ENCODE data around the gene PIK3CB. TPM values are rescaled to one million over a fixed set of nuclear protein-coding genes. Genes with fewer than 3 reads are reported as not detected.
"Not testable (repeated sequence)": the region's sequence is repeated elsewhere in the genome, so short reads cannot be mapped to it uniquely, and the experiment has no call there.

Gene PIK3CB
- total RNA-seq, 2 experiments from 2014 or later = 13.5 to 14.4 TPM

- H3K27ac Mint-ChIP-seq; CTCF ChIA-PET; H3K9me3 Mint-ChIP-seq; POLR2A ChIA-PET; H3K27me3 Mint-ChIP-seq; H3K36me3 Mint-ChIP-seq (ENCODE audit: low read depth); H3K4me3 Mint-ChIP-seq; DNase-seq: not testable (repeated sequence)
- peaks cover 11% of the 10 kb centered on the region for H3K4me1 Mint-ChIP-seq
Observed at GRCh38 chr3:138838385-138838784, 3.7 kb upstream of the PIK3CB start.

DNA sequence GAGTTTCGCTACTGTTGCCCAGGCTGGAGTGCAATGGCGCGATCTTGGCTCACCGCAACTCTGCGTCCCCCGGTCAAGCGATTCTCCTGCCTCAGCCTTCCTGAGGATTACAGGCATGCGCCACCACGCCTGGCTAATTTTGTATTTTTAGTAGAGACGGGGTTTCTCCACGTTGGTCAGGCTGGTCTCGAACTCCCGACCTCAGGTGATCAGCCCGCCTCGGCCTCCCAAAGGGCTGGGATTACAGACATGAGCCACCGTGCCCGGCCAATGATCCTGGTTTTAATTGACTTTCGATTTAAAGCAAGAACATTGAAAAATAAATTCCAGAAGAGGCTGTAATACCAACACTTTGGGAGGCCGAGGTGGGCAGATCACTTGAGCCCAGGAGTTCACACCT is 1.1 kb upstream of the PIK3CB start:
- ChIA-PET POLR2A (interaction anchor here (0.9 to 1.4 kb wide), 2 partner anchors 40 to 55 kb away, joined by 3 to 4 read pairs; no protein-coding TSS in a partner anchor), CTCF (interaction anchor here (1.1 kb wide), 1 partner anchor 80 kb away, joined by 3 read pairs; no protein-coding TSS in a partner anchor)
- H3K4me3 Mint-ChIP-seq; H3K27me3 Mint-ChIP-seq; H3K27ac Mint-ChIP-seq; DNase-seq; H3K36me3 Mint-ChIP-seq (ENCODE audit: low read depth); H3K9me3 Mint-ChIP-seq: not testable (repeated sequence)
- H3K4me1 Mint-ChIP-seq = peaks cover 22% of the 10 kb centered on the region

GRCh38 chr3:138835397-138835757 is 649 bp upstream of the PIK3CB start:
- Mint-ChIP-seq H3K27ac (peak overlapping the region; percentile 80), H3K4me3 (peak overlapping the region; percentile 80), H3K27me3 (no peaks in the 10 kb centered on the region), H3K9me3 (no peaks in the 10 kb centered on the region), H3K4me1 (peaks cover 22% of the 10 kb centered on the region), H3K36me3 (ENCODE audit: low read depth) (peaks cover 8% of the 10 kb centered on the region)
- DNase-seq = no peak
- ChIA-PET POLR2A (interaction anchor here (0.9 to 1.4 kb wide), 2 partner anchors 41 to 54 kb away, joined by 3 to 4 read pairs; no protein-coding TSS in a partner anchor), CTCF (interaction anchor here (0.8 kb wide), 1 partner anchor 140 kb away, joined by 3 read pairs; no protein-coding TSS in a partner anchor)

GRCh38 chr3:138833899-138834595 is 681 bp downstream of the PIK3CB start:
- H3K36me3 Mint-ChIP-seq (ENCODE audit: low read depth) = peaks cover 16% of the 10 kb centered on the region
- CTCF ChIA-PET = interaction anchor here (1.1 kb wide), 1 partner anchor 19 kb away, joined by 3 read pairs; no protein-coding TSS in a partner anchor
- peak; percentile 19 for DNase-seq

DNA sequence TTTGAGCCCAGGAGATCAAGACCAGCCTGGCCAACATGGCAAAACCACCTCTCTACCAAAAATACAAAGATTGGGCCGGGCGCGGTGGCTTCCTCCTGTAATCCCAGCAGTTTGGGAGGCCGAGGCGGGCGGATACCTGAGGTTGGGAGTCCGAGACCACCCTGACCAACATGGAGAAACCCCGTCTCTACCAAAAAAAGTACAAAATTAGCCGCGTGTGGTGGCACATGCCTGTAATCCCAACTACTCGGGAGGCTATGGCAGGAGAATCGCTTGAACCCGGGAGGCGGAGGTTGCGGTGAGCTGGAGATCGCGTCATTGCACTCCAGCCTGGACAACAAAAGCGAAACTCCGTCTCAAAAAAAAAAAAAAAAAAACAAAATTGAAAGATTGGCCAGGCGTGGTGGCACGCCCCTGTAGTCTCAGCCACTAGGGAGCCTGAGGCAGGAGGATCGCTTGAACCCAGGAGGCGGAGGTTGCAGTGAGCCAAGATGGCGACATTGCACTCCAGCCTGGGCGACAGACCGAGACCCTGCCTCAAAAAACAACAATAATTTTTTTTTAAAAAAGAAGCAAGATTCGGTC is 2.2 kb downstream of the PIK3CB start:
- not testable (repeated sequence) for H3K27me3 Mint-ChIP-seq, H3K4me3 Mint-ChIP-seq

More at GRCh38 chr3:138833899-138834595, 681 bp downstream of the PIK3CB start:
- H3K27me3 Mint-ChIP-seq = no peaks in the 10 kb centered on the region
- peaks cover 22% of the 10 kb centered on the region for H3K4me1 Mint-ChIP-seq
- H3K27ac Mint-ChIP-seq = peak overlapping the region; percentile 73
- no peaks in the 10 kb centered on the region for H3K9me3 Mint-ChIP-seq
- H3K4me3 Mint-ChIP-seq = peak overlapping the region; percentile 80
- POLR2A ChIA-PET = interaction anchor here (0.7 to 1.4 kb wide), 6 partner anchors 9 to 659 kb away, joined by 3 to 4 read pairs (median 3); partner anchors contain the start of gene DBR1

DNA sequence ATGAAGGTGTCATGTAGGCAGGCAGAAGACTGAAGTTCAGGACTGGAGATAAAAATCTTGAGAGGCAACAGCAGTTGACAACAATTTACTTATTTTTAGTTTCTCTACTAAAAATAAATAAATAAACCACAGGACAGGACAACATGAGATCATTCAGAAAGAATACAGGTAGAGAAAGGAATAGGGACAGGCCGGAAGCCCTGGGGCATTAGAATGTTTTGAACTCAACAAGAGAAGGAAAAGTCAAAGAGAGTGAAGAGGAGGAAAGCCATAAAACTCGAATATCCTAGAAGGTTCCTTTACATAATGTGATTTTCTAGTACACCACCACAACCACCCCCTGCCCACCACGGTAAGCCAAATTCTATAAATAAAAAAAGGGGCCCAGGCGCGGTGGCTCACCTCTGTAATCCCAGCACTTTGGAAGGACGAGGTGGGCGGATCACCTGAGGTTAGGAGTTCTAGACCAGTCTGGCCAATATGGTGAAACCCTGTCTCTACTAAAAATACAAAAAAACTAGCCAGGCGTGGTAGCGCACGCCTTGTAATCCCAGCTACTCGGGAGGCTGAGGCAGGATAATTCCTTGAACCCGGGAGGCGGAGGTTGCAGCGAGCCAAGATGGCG is 4.7 kb downstream of the PIK3CB start:
- ChIA-PET CTCF (interaction anchor here (0.6 to 1.4 kb wide), 2 partner anchors 58 to 85 kb away, joined by 3 to 5 read pairs; no protein-coding TSS in a partner anchor), POLR2A (no interaction called here)
- Mint-ChIP-seq H3K4me3 (no peak overlapping the region), H3K4me1 (peaks cover 16% of the 10 kb centered on the region), H3K27ac (no peak overlapping the region), H3K36me3 (ENCODE audit: low read depth) (peaks cover 25% of the 10 kb centered on the region), H3K27me3 (no peaks in the 10 kb centered on the region), H3K9me3 (no peaks in the 10 kb centered on the region)
- no peak for DNase-seq

More for the DNA sequence above, 2.2 kb downstream of the PIK3CB start:
- H3K9me3 Mint-ChIP-seq, DNase-seq, H3K27ac Mint-ChIP-seq, POLR2A ChIA-PET: not testable (repeated sequence)
- Mint-ChIP-seq H3K4me1 (peaks cover 22% of the 10 kb centered on the region), H3K36me3 (ENCODE audit: low read depth) (peaks cover 16% of the 10 kb centered on the region)
- CTCF ChIA-PET = interaction anchor here (0.7 to 1.8 kb wide), 2 partner anchors 51 to 97 kb away, joined by 3 to 5 read pairs; no protein-coding TSS in a partner anchor

DNA sequence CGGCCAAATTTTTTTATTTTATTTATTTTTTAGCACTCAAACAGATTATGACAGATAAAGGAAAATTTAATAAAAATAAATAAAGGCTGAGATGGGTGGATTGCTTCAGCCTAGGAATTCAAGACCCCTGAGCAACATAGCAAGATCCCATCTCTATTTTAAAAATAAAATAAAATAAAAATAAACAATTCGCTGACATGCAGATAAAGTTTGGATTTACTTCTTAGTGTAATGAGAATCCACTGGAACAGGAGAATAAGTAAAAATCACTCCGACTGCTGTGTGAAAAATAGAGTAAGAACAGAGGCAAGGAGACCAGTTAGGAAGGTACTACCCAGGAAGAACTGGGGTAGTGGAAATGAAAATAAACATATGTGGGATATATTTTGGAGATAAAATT is 5.6 kb downstream of the PIK3CB start:
- no peak overlapping the region for H3K27ac Mint-ChIP-seq
- H3K4me1 Mint-ChIP-seq = peaks cover 15% of the 10 kb centered on the region
- DNase-seq = no peak
- H3K36me3 Mint-ChIP-seq (ENCODE audit: low read depth) = peaks cover 30% of the 10 kb centered on the region
- no peaks in the 10 kb centered on the region for H3K9me3 Mint-ChIP-seq
- H3K4me3 Mint-ChIP-seq = no peak overlapping the region
- no peaks in the 10 kb centered on the region for H3K27me3 Mint-ChIP-seq
- POLR2A ChIA-PET = no interaction called here
- CTCF ChIA-PET = interaction anchor here (1.4 kb wide), 1 partner anchor 86 kb away, joined by 3 read pairs; no protein-coding TSS in a partner anchor

GRCh38 chr3:138827222-138827621 is 7.5 kb downstream of the PIK3CB start:
- no peak for DNase-seq
- no peak overlapping the region for H3K27ac Mint-ChIP-seq
- ChIA-PET CTCF (no interaction called here), POLR2A (no interaction called here)
- H3K4me1 Mint-ChIP-seq = peaks cover 6% of the 10 kb centered on the region
- H3K4me3 Mint-ChIP-seq = no peak overlapping the region
- no peaks in the 10 kb centered on the region for H3K9me3 Mint-ChIP-seq
- peaks cover 27% of the 10 kb centered on the region for H3K36me3 Mint-ChIP-seq (ENCODE audit: low read depth)
- no peaks in the 10 kb centered on the region for H3K27me3 Mint-ChIP-seq

DNA sequence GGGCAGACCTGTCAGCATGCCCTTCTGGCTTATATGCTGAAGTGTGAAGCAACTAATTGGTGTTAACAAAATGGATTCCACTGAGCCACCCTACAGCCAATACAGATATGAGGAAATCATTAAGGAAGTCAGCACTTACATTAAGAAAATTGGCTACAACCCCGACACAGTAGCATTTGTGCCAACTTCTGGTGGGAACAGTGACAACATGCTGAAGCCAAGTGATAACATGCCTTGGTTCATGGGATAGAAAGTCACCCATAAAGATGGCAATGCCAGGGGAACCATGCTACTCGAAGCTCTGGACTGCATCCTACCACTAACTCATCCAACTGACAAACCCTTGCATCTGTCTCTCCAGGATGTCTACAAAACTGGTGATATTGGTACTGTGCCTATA is 9.4 kb downstream of the PIK3CB start:
- H3K4me3 Mint-ChIP-seq = no peak overlapping the region
- H3K27ac Mint-ChIP-seq = no peak overlapping the region
- no peaks in the 10 kb centered on the region for H3K9me3 Mint-ChIP-seq
- H3K27me3 Mint-ChIP-seq = no peaks in the 10 kb centered on the region
- ChIA-PET CTCF (interaction anchor here (1.2 kb wide), 1 partner anchor 90 kb away, joined by 4 read pairs; no protein-coding TSS in a partner anchor), POLR2A (interaction anchor here (1.3 kb wide), 1 partner anchor 9 kb away, joined by 3 read pairs; the partner anchor contains the start of gene PIK3CB)
- DNase-seq = no peak
- H3K36me3 Mint-ChIP-seq (ENCODE audit: low read depth) = peaks cover 22% of the 10 kb centered on the region
- no peaks in the 10 kb centered on the region for H3K4me1 Mint-ChIP-seq

DNA sequence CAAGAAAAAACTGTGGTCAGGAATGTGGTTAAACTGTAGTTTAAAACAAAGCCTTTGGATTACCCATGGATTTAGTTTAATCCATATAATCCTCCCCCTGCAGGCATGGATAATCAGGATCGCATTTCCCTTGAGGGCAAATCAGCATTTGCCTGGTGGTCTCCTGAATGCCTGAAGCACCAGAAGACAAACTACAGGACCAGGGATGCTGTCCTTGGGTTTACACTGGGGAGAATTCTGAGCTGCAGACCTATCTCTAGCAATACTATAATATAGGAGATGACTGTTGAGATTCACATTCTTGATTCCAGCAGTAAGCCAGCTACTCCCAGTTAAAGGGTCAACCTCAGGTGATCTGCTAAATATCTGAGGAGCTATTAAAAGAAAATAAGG is 10.6 kb downstream of the PIK3CB start:
- no peaks in the 10 kb centered on the region for H3K4me1 Mint-ChIP-seq
- CTCF ChIA-PET = interaction anchor here (0.9 kb wide), 1 partner anchor 99 kb away, joined by 3 read pairs; no protein-coding TSS in a partner anchor
- peaks cover 14% of the 10 kb centered on the region for H3K36me3 Mint-ChIP-seq (ENCODE audit: low read depth)
- no peaks in the 10 kb centered on the region for H3K9me3 Mint-ChIP-seq
- no peaks in the 10 kb centered on the region for H3K27me3 Mint-ChIP-seq
- DNase-seq = no peak
- no peak overlapping the region for H3K4me3 Mint-ChIP-seq
- POLR2A ChIA-PET = no interaction called here
- no peak overlapping the region for H3K27ac Mint-ChIP-seq

- peaks cover 10% of the 10 kb centered on the region for H3K4me1 Mint-ChIP-seq
- H3K27me3 Mint-ChIP-seq; H3K27ac Mint-ChIP-seq; H3K4me3 Mint-ChIP-seq; DNase-seq; CTCF ChIA-PET; H3K9me3 Mint-ChIP-seq; POLR2A ChIA-PET; H3K36me3 Mint-ChIP-seq (ENCODE audit: low read depth): not testable (repeated sequence)
Observed at GRCh38 chr3:138820379-138820778, 14.3 kb downstream of the PIK3CB start.

DNA sequence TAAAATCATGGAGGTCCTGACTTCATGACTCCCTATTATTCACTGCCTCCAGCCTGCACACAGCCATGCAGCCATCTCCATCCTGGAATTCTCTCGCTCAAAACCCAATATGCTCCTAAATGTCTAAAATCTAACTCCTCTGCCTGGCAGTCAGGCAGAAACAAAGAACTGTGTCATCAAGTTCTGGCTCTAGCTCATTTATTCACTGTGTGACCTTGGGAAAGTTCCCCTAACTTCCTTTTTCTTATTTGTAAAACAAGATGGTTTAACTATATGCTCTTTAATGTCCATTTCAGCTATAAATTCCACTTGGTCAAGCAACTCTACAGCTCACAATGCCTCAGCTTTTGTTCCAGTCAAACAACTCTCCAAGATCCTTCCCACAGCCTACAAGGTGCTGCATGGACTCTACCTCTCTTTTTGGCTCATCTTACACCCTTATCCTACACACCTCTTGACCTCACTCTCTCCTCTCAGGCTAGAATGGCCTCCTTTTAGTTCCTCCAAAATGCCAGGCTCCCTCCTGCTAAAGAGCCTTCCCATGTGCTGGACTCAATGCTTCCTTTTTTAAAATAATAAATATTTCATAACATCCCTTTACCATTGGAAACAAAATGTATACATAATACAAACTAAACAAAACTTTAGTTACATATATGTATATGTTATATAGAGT is 16.4 kb downstream of the PIK3CB start:
- CTCF ChIA-PET = interaction anchor here (1.0 kb wide), 1 partner anchor 105 kb away, joined by 3 read pairs; no protein-coding TSS in a partner anchor
- POLR2A ChIA-PET = no interaction called here
- no peak for DNase-seq
- no peaks in the 10 kb centered on the region for H3K9me3 Mint-ChIP-seq
- peaks cover 23% of the 10 kb centered on the region for H3K4me1 Mint-ChIP-seq
- H3K27me3 Mint-ChIP-seq = no peaks in the 10 kb centered on the region
- H3K36me3 Mint-ChIP-seq (ENCODE audit: low read depth) = no peaks in the 10 kb centered on the region
- H3K4me3 Mint-ChIP-seq = no peak overlapping the region
- no peak overlapping the region for H3K27ac Mint-ChIP-seq
